Neural cell (in vitro differentiated cells): ENCODE measurements around the gene ECE1.

ENCODE experiments used
- EZH2 ChIP-seq: fragments of 200-600, 300-800 bp; shearing (Covaris generic), sonication (generic); IDR thresholded peaks from 2 replicates; pipeline ENCODE4 v1.6.1; 2014; ENCODE audit warnings: antibody characterized with exemption, low read length, borderline replicate concordance, mild to moderate bottlenecking; ENCODE audit not compliant: insufficient read depth, poor library complexity, severe bottlenecking
- RAD21 ChIP-seq: fragments of 450-650 bp; conservative IDR thresholded peaks from 2 replicates; pipeline ENCODE4 v1.6.1; 2014; ENCODE audit warnings: antibody characterized with exemption, mild to moderate bottlenecking, moderate library complexity
- TF ChIP-seq, protein P1 (sequence below): fragments of 450-650 bp; IDR thresholded peaks from 2 replicates; pipeline ENCODE4 v1.5.1; 2014; ENCODE audit warnings: antibody characterized with exemption, mild to moderate bottlenecking, moderate library complexity; ENCODE audit not compliant: poor library complexity, severe bottlenecking

DNA sequence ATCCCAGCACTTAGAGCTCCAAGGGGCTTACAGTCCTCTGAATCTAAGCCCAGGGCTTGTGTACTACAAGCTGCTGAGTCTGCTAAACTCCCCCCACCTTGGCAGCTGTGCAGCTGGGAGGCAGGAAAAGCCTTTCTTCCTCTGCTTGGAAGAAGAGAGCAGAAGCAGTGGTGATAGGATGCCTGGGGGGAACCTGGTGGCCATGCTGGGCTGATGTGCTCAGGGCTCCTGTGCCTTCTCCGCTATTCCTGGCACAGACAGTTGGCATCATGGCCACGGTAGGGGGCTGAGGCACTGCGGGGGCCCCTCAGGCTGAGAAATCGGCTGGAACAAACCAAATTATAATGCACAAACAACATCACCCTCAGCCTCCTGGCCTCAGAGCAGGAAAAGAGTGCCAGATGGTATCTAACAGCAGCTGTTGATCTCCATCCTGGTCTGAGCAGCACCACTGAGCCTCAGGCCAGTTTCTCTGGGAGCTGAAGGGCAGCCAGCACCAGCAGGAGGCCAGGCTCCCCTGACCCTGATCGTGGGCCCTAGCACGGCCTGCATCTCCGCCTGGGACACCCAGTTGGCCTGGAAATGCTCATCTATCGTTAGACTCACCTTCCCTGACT is 35.8 kb downstream of the ECE1 start:
- TF ChIP-seq, protein P1, sequence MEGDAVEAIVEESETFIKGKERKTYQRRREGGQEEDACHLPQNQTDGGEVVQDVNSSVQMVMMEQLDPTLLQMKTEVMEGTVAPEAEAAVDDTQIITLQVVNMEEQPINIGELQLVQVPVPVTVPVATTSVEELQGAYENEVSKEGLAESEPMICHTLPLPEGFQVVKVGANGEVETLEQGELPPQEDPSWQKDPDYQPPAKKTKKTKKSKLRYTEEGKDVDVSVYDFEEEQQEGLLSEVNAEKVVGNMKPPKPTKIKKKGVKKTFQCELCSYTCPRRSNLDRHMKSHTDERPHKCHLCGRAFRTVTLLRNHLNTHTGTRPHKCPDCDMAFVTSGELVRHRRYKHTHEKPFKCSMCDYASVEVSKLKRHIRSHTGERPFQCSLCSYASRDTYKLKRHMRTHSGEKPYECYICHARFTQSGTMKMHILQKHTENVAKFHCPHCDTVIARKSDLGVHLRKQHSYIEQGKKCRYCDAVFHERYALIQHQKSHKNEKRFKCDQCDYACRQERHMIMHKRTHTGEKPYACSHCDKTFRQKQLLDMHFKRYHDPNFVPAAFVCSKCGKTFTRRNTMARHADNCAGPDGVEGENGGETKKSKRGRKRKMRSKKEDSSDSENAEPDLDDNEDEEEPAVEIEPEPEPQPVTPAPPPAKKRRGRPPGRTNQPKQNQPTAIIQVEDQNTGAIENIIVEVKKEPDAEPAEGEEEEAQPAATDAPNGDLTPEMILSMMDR: no peak
- TF ChIP-seq RAD21 (no peak), EZH2 (no peak)
